Pericardium fibroblast (primary cell): Measurements from ENCODE around the gene CUBN. TPM values are rescaled to one million over a fixed set of nuclear protein-coding genes. Genes with fewer than 3 reads are reported as not detected.

Experiments used
- total RNA-seq: library from RNA; depleted of rRNA; stranded (reverse); fragments of >200 nt; gene quantifications from 2 replicates; pipeline ENCODE4 v1.2.3, GENCODE V29; 2015

Gene CUBN
- 0.47 and 0.77 TPM in 2 replicates for total RNA-seq

GRCh38 chr10:17129741-17130140, at the start of gene CUBN:
Gene CUBN (minus strand): TSS chr10:17129811. CDS start chr10:17129765, 46 bp downstream.

GRCh38 chr10:16817125-16818019, 312.2 kb downstream of the CUBN start, which contains the start of gene RSU1:
Gene RSU1 (minus strand): TSS chr10:16817424. CDS start chr10:16817081, 343 bp downstream.

Other genes starting within 250 kb of the CUBN start
- 2.1 and 2.7 TPM in 2 replicates for gene TRDMT1, start 71.9 kb upstream of the CUBN start, total RNA-seq
- 6,635 and 6,679 TPM in 2 replicates for gene VIM, start 98.4 kb upstream of the CUBN start, total RNA-seq